NB4 (cell line): Measurements from ENCODE around the gene SNX22.
"Not testable (repeated sequence)": the region's sequence is repeated elsewhere in the genome, so short reads cannot be mapped to it uniquely, and the experiment has no call there.

Source experiments
- CTCF ChIP-seq: IDR thresholded peaks from one replicate; pipeline ENCODE4 v1.5.1; 2012; ENCODE audit warnings: low read depth, low read length
- MAX ChIP-seq: IDR thresholded peaks from 2 replicates; pipeline ENCODE4 v1.6.1; 2011; ENCODE audit warnings: low read depth, low read length

GRCh38 chr15:64110108-64110701, 41.3 kb upstream of the SNX22 start:
- TF ChIP-seq MAX, CTCF: not testable (repeated sequence)
